ENCODE data around the gene MIEF1.
"Not testable (repeated sequence)": the region's sequence is repeated elsewhere in the genome, so short reads cannot be mapped to it uniquely, and the experiment has no call there.

The MIEF1 gene

GRCh38 chr22:39490966-39491680 lies 11.0 kb upstream of the MIEF1 start:
- no peak for DNase-seq

GRCh38 chr22:39491696-39492095 lies 10.4 kb upstream of the MIEF1 start:
- DNase-seq, result no peak

- DNase-seq, result no peak
These were observed 9.9 kb upstream of the MIEF1 start for GRCh38 chr22:39492186-39492585.

- DNase-seq, result no peak
These were observed 8.3 kb upstream of the MIEF1 start for GRCh38 chr22:39493759-39494158.

GRCh38 chr22:39494471-39495120 lies 7.5 kb upstream of the MIEF1 start:
- DNase-seq, result no peak

- no peak for DNase-seq
These were observed 5.8 kb upstream of the MIEF1 start for GRCh38 chr22:39496131-39496838.

- no peak for DNase-seq
These were observed 4.7 kb upstream of the MIEF1 start for GRCh38 chr22:39497429-39497828.

GRCh38 chr22:39498368-39498767 lies 3.7 kb upstream of the MIEF1 start:
- DNase-seq, result no peak

GRCh38 chr22:39498802-39499201 lies 3.3 kb upstream of the MIEF1 start:
- no peak for DNase-seq

- no peak for DNase-seq
These were observed 2.0 kb upstream of the MIEF1 start for GRCh38 chr22:39500101-39500500.

- no peak for DNase-seq
These were observed 414 bp upstream of the MIEF1 start for GRCh38 chr22:39501644-39502108.

GRCh38 chr22:39502789-39503409 lies 809 bp downstream of the MIEF1 start:
- no peak for DNase-seq

- no peak for DNase-seq
These were observed 1.5 kb downstream of the MIEF1 start for GRCh38 chr22:39503630-39504029.

GRCh38 chr22:39504071-39504470 lies 2.0 kb downstream of the MIEF1 start:
- DNase-seq, result no peak

GRCh38 chr22:39507021-39507420 lies 4.9 kb downstream of the MIEF1 start:
- DNase-seq, result not testable (repeated sequence)

GRCh38 chr22:39508393-39508792 lies 6.3 kb downstream of the MIEF1 start:
- no peak for DNase-seq

- DNase-seq, result no peak
These were observed 8.5 kb downstream of the MIEF1 start for GRCh38 chr22:39510529-39511149.

- DNase-seq, result no peak
These were observed 9.1 kb downstream of the MIEF1 start for GRCh38 chr22:39511226-39511625.

- no peak for DNase-seq
These were observed 9.9 kb downstream of the MIEF1 start for GRCh38 chr22:39512026-39512425.

GRCh38 chr22:39513791-39514190 lies 11.7 kb downstream of the MIEF1 start:
- no peak for DNase-seq

- no peak for DNase-seq
These were observed 12.4 kb downstream of the MIEF1 start for GRCh38 chr22:39514373-39514973.

- DNase-seq, result no peak
These were observed 13.4 kb downstream of the MIEF1 start for GRCh38 chr22:39515266-39516050.
